ENCODE measurements around the gene SPDEF.

DNA sequence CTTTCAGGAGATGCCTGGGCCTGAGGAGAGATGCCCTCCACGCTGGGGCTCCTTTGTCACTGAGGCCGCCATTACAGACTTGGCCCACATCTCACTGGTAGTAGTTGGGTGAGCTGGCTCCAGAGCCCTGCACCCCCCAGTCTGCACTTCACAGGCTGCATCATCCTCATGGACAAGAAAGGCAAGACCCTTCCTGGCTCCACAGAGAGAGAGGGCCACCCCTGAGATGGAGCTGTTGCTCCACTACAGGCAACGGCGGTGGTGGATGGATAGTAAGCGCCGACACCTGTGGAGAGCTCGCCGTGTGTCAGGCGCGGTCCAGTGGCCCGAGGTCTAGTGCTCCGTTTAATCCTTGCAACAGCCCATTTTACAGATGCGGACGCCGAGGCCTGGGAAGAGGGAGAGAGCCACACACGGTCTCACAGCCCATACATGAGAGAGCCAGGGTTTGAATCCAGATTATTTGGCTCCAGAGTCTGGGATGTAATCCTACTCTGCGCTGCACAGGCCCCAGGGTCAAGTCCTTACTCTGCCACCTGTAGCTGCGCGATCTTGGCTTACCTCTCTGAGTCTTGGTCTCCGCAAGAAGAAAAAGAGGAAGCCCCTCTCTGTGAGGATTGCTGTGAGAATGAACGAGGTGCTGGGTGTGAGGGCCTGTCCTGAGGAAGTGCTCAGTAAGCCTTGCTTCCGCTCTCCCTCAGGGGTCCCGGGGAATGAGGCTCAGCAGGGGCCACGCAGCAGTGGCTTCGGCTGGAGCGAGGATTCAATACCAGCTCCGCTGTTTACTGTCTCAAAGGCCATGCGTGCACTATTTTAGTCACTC, 34.5 kb downstream of the SPDEF start:
- TF ChIP-seq, protein P1, sequence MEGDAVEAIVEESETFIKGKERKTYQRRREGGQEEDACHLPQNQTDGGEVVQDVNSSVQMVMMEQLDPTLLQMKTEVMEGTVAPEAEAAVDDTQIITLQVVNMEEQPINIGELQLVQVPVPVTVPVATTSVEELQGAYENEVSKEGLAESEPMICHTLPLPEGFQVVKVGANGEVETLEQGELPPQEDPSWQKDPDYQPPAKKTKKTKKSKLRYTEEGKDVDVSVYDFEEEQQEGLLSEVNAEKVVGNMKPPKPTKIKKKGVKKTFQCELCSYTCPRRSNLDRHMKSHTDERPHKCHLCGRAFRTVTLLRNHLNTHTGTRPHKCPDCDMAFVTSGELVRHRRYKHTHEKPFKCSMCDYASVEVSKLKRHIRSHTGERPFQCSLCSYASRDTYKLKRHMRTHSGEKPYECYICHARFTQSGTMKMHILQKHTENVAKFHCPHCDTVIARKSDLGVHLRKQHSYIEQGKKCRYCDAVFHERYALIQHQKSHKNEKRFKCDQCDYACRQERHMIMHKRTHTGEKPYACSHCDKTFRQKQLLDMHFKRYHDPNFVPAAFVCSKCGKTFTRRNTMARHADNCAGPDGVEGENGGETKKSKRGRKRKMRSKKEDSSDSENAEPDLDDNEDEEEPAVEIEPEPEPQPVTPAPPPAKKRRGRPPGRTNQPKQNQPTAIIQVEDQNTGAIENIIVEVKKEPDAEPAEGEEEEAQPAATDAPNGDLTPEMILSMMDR (conservative IDR thresholded peaks at IDR 0.05), result no peak
- TF ChIP-seq EZH2 (IDR thresholded peaks at IDR 0.05; ENCODE audit: low read depth), result no peak
